ENCODE measurements around the gene CST7. TPM values are rescaled to one million over a fixed set of nuclear protein-coding genes. Genes with fewer than 3 reads are reported as not detected.

CST7 gene
- total and polyA plus RNA-seq, 8 donors = 0.44 to 1.2 (median 0.86) TPM; not detected in 3

DNA sequence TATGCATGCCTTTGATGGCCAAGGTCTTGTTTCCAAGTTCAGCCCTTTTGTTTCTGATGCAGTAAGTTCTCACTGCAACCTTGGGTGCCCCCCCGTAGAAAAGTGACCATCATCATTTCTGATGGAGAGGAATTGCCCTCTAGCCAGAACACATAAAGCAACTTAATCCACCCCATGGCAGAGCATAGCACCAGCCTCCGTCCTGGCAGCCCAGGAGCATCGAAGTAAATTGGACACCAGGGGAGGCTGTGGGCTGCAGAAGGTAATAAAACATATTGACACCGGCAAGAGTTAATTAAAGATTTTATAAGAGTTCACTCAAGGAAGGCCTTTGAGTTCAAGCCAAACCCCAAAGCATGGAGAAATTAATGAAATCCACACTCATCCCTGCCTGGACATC lies 39.2 kb upstream of the CST7 start:
- Histone ChIP-seq H3K36me3 (no peaks in the 10 kb centered on the region), H3K27me3 (no peaks in the 10 kb centered on the region), H3K27ac (no peak overlapping the region), H3K4me3 (no peak overlapping the region), H3K9me3 (no peaks in the 10 kb centered on the region), H3K4me1 (no peaks in the 10 kb centered on the region)
- ATAC-seq (no peak), FAIRE-seq (no peak), DNase-seq (no peak)
- TF ChIP-seq, protein P1, sequence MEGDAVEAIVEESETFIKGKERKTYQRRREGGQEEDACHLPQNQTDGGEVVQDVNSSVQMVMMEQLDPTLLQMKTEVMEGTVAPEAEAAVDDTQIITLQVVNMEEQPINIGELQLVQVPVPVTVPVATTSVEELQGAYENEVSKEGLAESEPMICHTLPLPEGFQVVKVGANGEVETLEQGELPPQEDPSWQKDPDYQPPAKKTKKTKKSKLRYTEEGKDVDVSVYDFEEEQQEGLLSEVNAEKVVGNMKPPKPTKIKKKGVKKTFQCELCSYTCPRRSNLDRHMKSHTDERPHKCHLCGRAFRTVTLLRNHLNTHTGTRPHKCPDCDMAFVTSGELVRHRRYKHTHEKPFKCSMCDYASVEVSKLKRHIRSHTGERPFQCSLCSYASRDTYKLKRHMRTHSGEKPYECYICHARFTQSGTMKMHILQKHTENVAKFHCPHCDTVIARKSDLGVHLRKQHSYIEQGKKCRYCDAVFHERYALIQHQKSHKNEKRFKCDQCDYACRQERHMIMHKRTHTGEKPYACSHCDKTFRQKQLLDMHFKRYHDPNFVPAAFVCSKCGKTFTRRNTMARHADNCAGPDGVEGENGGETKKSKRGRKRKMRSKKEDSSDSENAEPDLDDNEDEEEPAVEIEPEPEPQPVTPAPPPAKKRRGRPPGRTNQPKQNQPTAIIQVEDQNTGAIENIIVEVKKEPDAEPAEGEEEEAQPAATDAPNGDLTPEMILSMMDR (IDR thresholded peaks at IDR 0.05) = no peak
- WGBS, 2 donors = 70 to 90% methylated on average over 4 of the region's 4 CpGs
- intact Hi-C loops (cut with DNase I) = loop anchor here in 2 of 3 donors (10.0 kb wide), 2 partner anchors 745 to 755 kb away; no protein-coding TSS in a partner anchor

DNA sequence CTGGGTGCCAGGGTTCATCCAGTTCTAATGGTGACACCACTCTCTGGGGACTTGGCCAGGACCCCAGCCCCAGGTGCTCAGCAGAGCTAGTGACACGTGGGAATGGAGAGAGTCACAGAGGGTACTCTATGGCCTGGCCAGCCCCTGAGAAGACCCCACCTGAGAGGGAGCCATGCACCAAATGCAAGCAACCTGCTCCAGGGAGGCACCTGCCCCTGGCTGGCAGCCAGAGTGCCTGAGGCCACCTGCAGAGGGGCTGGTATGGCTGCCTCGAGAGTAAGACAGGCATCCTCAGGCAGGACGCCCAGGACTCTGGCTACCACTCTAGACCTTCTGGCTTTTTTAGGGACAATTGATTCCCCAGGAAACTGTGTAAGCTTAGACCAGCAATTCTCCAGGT lies 38.6 kb upstream of the CST7 start:
- Histone ChIP-seq H3K27me3 (no peaks in the 10 kb centered on the region), H3K36me3 (no peaks in the 10 kb centered on the region), H3K9me3 (no peaks in the 10 kb centered on the region), H3K4me3 (no peak overlapping the region), H3K4me1 (no peaks in the 10 kb centered on the region), H3K27ac (no peak overlapping the region)
- TF ChIP-seq, protein P1 (IDR thresholded peaks at IDR 0.05) = no peak
- ATAC-seq (no peak), DNase-seq (peak in 1 of 6 donors; percentile 39), FAIRE-seq (no peak)
- intact Hi-C loops (cut with DNase I) = loop anchor here in 2 of 3 donors (10.0 kb wide), 2 partner anchors 746 to 756 kb away; no protein-coding TSS in a partner anchor
- 45 to 66% methylated on average over 3 of the region's 3 CpGs for WGBS, 2 donors

DNA sequence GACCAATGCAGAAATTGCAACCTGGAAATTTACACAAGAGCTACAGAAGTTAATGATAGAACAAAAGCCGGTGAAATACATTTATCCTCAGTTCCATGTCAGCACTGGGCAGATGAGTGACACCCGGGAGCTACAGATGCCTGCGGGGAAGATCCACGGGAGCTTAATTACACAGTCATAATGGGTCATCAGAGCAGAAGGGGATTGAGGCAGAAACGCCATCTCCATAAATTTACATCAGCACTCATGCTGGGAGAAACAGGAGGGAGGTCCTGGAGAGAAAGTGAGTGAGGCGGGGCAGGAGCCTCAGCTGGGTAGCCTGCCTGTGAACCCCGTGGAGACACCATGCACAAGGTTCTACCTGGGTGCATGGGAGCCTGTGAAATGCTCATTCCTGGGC lies 37.6 kb upstream of the CST7 start:
- no peaks in the 10 kb centered on the region for H3K9me3 ChIP-seq
- H3K27me3 ChIP-seq = no peaks in the 10 kb centered on the region
- H3K27ac ChIP-seq = no peak overlapping the region
- ATAC-seq (no peak), DNase-seq (no peak), FAIRE-seq (no peak)
- intact Hi-C loops (cut with DNase I) = loop anchor here in 2 of 3 donors (10.0 kb wide), 2 partner anchors 747 to 757 kb away; no protein-coding TSS in a partner anchor
- H3K36me3 ChIP-seq = no peaks in the 10 kb centered on the region
- TF ChIP-seq, protein P1 (IDR thresholded peaks at IDR 0.05) = no peak
- 46 to 48% methylated on average over 7 of the region's 7 CpGs for WGBS, 2 donors
- H3K4me1 ChIP-seq = no peaks in the 10 kb centered on the region
- no peak overlapping the region for H3K4me3 ChIP-seq

DNA sequence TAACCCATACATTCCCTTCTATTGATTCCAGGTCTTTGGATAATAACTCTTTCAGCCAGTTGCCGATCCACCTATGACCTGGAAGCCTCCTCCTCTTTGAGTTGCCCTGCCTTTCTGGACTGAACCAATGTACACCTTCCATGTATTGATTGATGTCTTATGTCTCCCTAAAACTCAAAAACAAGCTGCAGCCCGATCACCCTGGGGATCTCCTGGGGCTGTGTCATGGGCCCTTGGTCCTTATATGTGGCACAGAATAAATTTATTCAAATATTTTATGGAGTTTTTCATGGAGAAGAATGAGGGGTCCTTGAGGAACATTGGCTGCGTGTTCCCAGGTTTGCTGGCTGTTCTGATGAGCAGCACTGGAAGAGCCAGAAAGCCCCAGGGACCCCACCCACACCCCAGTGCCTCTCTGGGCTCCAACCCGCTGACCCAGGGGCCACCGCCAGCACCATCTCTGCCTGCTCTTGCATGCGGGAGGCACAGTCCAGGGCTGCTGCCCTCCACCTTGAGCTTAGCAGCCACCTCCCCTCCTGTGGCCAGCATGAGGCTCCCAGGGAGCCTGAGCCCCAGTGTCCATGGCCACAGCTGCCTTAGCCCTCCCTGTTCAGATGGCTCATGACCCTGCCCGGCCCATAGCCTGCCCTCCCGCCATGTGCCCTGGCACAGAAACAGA lies 36.5 kb upstream of the CST7 start:
- 71 to 87% methylated on average over 8 of the region's 8 CpGs for WGBS, 2 donors
- H3K36me3 ChIP-seq = no peaks in the 10 kb centered on the region
- no peak overlapping the region for H3K4me3 ChIP-seq
- no peaks in the 10 kb centered on the region for H3K9me3 ChIP-seq
- no peaks in the 10 kb centered on the region for H3K4me1 ChIP-seq
- TF ChIP-seq, protein P1 (IDR thresholded peaks at IDR 0.05) = no peak
- no peaks in the 10 kb centered on the region for H3K27me3 ChIP-seq
- DNase-seq = peak in 1 of 6 donors; percentile 42
- H3K27ac ChIP-seq = no peak overlapping the region
- intact Hi-C loops (cut with DNase I) = loop anchor here in 2 of 3 donors (10.0 kb wide), 2 partner anchors 748 to 758 kb away; no protein-coding TSS in a partner anchor
- FAIRE-seq = no peak
- ATAC-seq = no peak

DNA sequence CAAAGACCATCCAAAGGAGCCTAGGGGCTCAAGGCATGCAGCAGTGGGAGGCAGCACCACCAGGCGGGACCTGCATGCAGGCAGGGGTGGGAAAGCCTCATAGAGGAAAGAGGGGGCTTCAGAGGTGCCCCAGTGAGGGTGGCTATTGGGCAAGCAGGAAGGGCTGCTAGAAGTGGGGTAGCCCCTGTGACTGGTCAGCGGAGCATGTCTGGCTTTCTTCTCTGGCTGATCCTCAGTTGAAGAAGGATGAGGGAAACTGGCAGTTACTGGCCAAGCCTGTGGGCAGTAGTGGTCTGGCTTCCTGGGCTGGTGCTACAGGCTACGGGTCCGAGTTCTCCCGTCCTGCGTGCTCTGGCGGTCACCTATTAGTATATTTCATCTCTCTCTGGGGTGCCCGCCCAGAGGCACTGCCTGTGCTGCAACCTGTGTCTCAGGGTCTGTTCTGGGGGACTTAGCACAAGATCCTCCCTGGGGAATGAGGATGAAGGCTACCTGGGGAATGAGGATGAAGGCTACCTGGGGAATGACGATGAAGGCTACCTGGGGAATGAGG lies 35.9 kb upstream of the CST7 start:
- Histone ChIP-seq H3K4me1 (no peaks in the 10 kb centered on the region), H3K9me3 (no peaks in the 10 kb centered on the region), H3K27ac (no peak overlapping the region), H3K4me3 (no peak overlapping the region), H3K27me3 (no peaks in the 10 kb centered on the region), H3K36me3 (no peaks in the 10 kb centered on the region)
- TF ChIP-seq, protein P1 (IDR thresholded peaks at IDR 0.05) = no peak
- FAIRE-seq (no peak), DNase-seq (no peak), ATAC-seq (no peak)
- intact Hi-C loops (cut with DNase I) = loop anchor here in 2 of 3 donors (10.0 kb wide), 2 partner anchors 748 to 758 kb away; no protein-coding TSS in a partner anchor
- WGBS, 2 donors = 76 to 86% methylated on average over 9 of the region's 9 CpGs

All from pancreas (tissue), 10 donors.